Measurements from ENCODE around the gene CDH3.

The CDH3 gene

DNA sequence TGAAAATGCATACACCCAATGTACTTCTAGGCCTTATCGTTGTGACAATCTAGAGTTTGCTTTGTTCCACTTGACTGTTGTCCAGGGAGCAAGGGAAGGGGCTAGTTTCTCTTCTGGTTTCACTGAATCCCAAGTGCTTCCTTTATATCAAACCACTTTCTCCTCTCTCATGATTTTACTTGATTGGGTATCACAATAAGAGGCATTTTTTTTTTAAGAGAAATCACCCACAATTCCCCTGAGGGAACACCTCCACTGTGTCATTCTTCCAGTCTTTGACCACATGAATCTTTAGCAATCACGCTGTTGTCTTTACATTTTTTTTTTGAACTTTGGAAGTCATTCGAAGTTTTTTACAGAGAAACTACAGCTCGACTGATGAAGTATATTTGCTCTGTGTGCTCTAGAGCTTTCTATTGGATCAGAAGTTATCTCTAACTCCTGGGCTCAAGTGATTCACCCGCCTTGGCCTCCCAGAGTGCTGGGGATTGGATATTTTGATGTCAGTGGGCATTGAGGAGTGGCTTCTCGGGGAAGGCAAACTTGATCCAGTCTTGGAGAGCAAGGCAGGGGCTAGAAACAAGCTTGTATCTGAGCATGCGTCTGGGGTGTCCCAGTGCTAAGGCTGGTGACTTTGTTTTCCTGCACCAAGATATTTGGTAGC is 95.0 kb downstream of the CDH3 start:
- DNase-seq, result no peak

DNA sequence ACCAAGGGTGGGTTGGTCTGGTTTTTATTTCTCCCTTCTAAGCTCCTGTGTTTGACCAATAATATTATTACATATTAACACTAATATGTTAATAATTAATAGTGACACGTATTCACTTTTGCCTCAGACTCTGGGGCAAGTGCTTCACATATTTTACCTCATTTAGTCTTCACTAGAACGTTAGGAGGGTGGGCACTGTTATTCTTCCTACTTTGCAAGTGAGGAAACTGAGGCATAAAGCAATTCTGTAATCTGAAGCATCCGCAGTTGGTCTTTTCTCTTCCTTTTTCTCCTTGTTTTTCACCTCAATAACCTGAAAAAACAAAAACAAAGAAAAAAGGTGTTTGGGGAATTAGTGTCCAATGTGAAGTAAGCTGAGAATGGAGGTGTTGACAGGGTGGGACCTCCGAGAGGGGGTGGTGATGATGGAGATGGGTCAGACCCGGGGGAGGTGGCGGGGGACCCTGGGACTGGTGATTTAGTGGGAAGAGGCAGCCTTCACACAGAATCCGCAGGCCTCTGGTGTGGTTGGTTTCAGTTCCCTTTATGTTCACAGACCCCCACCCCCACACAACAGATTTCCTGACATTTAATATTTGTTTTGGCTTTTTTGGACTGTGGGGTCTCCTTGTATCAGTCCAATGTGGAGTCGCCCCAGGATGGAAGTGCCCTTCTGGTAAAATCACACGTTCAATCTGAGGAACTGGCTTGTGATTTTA is 95.7 kb downstream of the CDH3 start:
- DNase-seq, result no peak

GRCh38 chr16:68743664-68744063 is 98.6 kb downstream of the CDH3 start:
- no peak for DNase-seq

GRCh38 chr16:68744744-68745280 is 99.7 kb downstream of the CDH3 start:
- DNase-seq, result peak; percentile 48

DNA sequence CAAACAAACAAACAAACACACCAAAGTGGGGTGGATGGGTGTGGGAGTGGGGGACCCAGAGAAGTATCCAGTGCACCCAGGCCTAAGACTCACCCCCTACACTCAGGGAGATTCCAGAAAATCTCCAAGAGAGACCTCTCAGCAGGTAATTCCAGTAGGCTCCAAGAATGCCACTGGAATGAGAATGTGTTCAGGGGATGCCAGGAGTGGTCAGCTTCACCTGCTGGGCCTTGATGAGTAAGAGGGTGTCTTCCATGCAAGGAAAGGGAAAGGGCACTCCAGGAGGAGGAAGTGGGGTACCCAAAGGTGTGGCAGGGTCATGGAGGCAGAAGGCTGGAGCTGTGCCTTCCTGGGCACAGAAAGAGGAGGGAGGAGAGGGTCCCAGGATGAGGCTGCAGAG is 101.8 kb downstream of the CDH3 start:
- DNase-seq, result no peak

GRCh38 chr16:68749432-68749831 is 104.3 kb downstream of the CDH3 start:
- no peak for DNase-seq
